PC-9 (cell line): Measurements from ENCODE around the gene STAU1. TPM values are rescaled to one million over a fixed set of nuclear protein-coding genes. Genes with fewer than 3 reads are reported as not detected.
A peak's percentile ranks its signal among the peaks of the same experiment; 100 is the strongest.
"Not testable (repeated sequence)": the region's sequence is repeated elsewhere in the genome, so short reads cannot be mapped to it uniquely, and the experiment has no call there.

Experiments
- BruUV-seq: library from RNA; stranded (reverse); fragments of 400-500 nt; replicated peaks from 2 replicates; lab custom pipeline; 2021; lab: Mats Ljungman, UMichigan
- CTCF ChIA-PET: fragments of 300-600 bp; sonication (Branson Sonifier 250); formaldehyde crosslinking; loops from one replicate; lab custom pipeline; 2022; ENCODE audit warnings: antibody characterized with exemption; lab: Charles Lee
- POLR2A ChIA-PET: fragments of 300-600 bp; sonication (Branson Sonifier 250); formaldehyde crosslinking; loops from one replicate; lab custom pipeline; 2022; ENCODE audit warnings: antibody characterized with exemption; ENCODE audit not compliant: unreplicated experiment; lab: Charles Lee
- DNase-seq, 2 experiments: peaks; one replicate each; pipeline versions ENCODE4 v3.0.0 to v3.0.0-alpha.2; 2015 to 2022; ENCODE audit warnings: mixed read lengths in 1 of 2
- H2AFZ ChIP-seq: fragments of 200-600 bp; sonication (generic); 2 replicates; pipeline ENCODE4 v1.8.1; 2017; ENCODE audit warnings: antibody characterized with exemption
- H3F3A ChIP-seq: fragments of 200-600 bp; sonication (generic); 2 replicates; pipeline ENCODE4 v1.8.1; 2017; ENCODE audit warnings: antibody characterized with exemption, mild to moderate bottlenecking, low read depth; ENCODE audit not compliant: insufficient read depth
- H3K27ac ChIP-seq: fragments of 200-600 bp; sonication (generic); 2 replicates; pipeline ENCODE4 v1.6.1; 2016; ENCODE audit warnings: mixed run types
- H3K27me3 ChIP-seq: fragments of 200-600 bp; sonication (generic); 2 replicates; pipeline ENCODE4 v1.6.1; 2016; ENCODE audit warnings: low read depth, mixed run types; ENCODE audit not compliant: insufficient read depth
- H3K36me3 ChIP-seq: fragments of 200-600 bp; sonication (generic); 2 replicates; pipeline ENCODE4 v1.6.1; 2016; ENCODE audit warnings: low read depth, mixed run types
- H3K4me1 ChIP-seq: fragments of 200-600 bp; sonication (generic); replicated peaks from 2 replicates; pipeline ENCODE4 v1.6.1; 2016; ENCODE audit warnings: mixed run types; ENCODE audit not compliant: insufficient read depth
- H3K4me2 ChIP-seq: fragments of 200-600 bp; sonication (generic); 2 replicates; pipeline ENCODE4 v1.6.1; 2017; ENCODE audit warnings: mixed run types
- H3K4me3 ChIP-seq: fragments of 200-600 bp; sonication (generic); 2 replicates; pipeline ENCODE4 v1.6.1; 2016; ENCODE audit warnings: mixed run types
- H3K79me2 ChIP-seq: fragments of 200-600 bp; sonication (generic); 2 replicates; pipeline ENCODE4 v1.6.1; 2017; ENCODE audit warnings: low read depth, mixed run types
- H3K9me2 ChIP-seq: fragments of 200-600 bp; sonication (generic); 2 replicates; pipeline ENCODE4 v1.8.1; 2017; ENCODE audit warnings: mild to moderate bottlenecking; ENCODE audit not compliant: insufficient read depth
- H3K9me3 ChIP-seq: fragments of 200-600 bp; sonication (generic); 2 replicates; pipeline ENCODE4 v1.8.1; 2016; ENCODE audit warnings: low read depth; ENCODE audit not compliant: insufficient read depth
- H4K20me1 ChIP-seq: fragments of 200-600 bp; sonication (generic); 2 replicates; pipeline ENCODE4 v1.8.1; 2017; ENCODE audit not compliant: insufficient read depth
- CTCF ChIP-seq: fragments of 200-600 bp; sonication (generic); conservative IDR thresholded peaks from 2 replicates; pipeline ENCODE4 v1.6.1; 2017; ENCODE audit warnings: mixed run types, antibody characterized with exemption, mild to moderate bottlenecking, moderate library complexity
- EZH2 ChIP-seq: fragments of 200-600 bp; sonication (generic); IDR thresholded peaks from 2 replicates; pipeline ENCODE4 v1.8.0; 2017; ENCODE audit warnings: antibody characterized with exemption, low read depth
- intact Hi-C: fragments of 100-400 bp; cut with micrococcal nuclease; formaldehyde crosslinking; loops from one replicate; pipeline ENCODE4 v1.10.0; 2022; ENCODE audit not compliant: unreplicated experiment
- total RNA-seq: library from RNA; stranded (reverse); gene quantifications from 2 replicates; pipeline ENCODE4 v1.2.3, GENCODE V29; 2021

STAU1 gene
- total RNA-seq, 1 experiment from 2014 or later: 153 TPM

DNA sequence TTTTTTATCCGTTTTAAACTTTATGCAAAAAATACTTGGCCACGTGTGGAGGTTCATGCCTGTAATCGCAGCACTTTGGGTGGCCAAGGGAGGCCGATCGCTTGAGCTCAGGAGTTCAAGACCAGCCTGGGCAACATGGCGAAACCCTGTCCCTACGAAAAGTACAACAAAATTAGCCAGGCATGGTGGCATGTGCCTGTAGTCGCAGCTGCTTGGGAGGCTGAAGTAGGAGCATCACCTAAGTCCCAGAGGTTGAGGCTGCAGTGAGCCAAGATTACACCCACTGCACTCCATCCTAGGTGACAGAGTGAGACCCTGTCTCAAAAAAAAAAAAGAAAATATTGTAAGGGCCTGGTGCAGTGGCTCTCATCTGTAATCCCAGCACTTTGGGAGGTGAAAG, 97.0 kb downstream of the STAU1 start:
- H3F3A ChIP-seq: peaks cover 41% of the 10 kb centered on the region; the same call in 1 of the 2 replicates
- H3K27me3 ChIP-seq: no peaks in the 10 kb centered on the region
- ChIA-PET CTCF (interaction anchor here (0.6 kb wide), 1 partner anchor 114 kb away, joined by 6 read pairs; no protein-coding TSS in a partner anchor), POLR2A (no interaction called here)
- intact Hi-C loops: no loop called here
- H2AFZ ChIP-seq: no peak overlapping the region
- no peaks in the 10 kb centered on the region for H3K4me1 ChIP-seq
- TSS peak; percentile 1 for BruUV-seq
- no peaks in the 10 kb centered on the region for H3K9me2 ChIP-seq
- 0 out of 2 replicates have a peak, but pooled peaks cover 3% of the 10 kb centered on the region for H3K79me2 ChIP-seq
- H3K4me3 ChIP-seq: no peak overlapping the region
- DNase-seq: no peak
- no peak for TF ChIP-seq EZH2
- no peak for TF ChIP-seq CTCF
- H3K4me2 ChIP-seq: no peak overlapping the region
- no peaks in the 10 kb centered on the region for H4K20me1 ChIP-seq
- H3K9me3 ChIP-seq: no peaks in the 10 kb centered on the region
- H3K36me3 ChIP-seq: peaks cover 60% of the 10 kb centered on the region
- no peak overlapping the region for H3K27ac ChIP-seq

DNA sequence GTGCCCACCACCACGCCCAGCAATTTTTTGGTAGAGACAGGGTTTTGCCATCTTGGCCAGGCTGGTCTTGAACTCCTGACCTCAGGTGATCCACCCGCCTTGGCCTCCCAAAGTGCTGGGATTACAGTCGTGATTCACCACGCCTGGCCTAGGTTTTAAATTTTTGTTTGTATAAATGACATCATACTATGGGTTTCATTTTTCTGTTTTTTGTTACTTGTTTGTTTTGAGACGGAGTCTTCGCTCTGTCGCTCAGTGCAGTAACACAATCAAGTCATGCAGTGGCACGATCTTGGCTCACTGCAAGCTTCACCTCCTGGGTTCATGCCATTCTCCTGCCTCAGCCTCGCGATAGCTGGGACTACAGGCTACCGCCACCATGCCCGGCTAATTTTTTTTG, 105.8 kb downstream of the STAU1 start:
- H2AFZ ChIP-seq, H3K27ac ChIP-seq: not testable (repeated sequence)
- H3K36me3 ChIP-seq: peaks cover 47% of the 10 kb centered on the region

DNA sequence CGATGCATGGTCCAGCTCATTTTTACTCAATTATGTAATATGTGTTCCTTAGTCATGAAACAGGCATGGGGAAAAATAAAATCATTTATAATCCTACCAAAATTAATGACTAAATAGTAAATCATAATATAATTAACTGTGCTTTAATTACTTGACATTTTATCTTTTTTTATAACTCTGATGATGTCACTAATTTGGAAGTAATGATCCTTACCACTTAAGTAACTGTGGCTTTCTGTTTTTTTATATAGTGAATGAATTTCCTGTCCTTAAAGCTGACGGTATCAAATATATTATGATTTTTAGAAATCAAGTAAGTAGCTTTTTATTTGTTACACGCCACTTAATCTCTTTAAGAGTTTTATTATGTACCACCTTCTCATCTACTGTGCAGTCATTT, 109.8 kb downstream of the STAU1 start:
- H3F3A ChIP-seq: peaks cover 14% of the 10 kb centered on the region
- H3K79me2 ChIP-seq: no peaks in the 10 kb centered on the region; the same call in 1 of the 2 replicates
- no peak overlapping the region for H3K4me3 ChIP-seq
- H3K4me2 ChIP-seq: no peak overlapping the region
- H4K20me1 ChIP-seq: peaks cover 7% of the 10 kb centered on the region; the same call in 1 of the 2 replicates
- intact Hi-C loops: loop anchor here (10.0 kb wide), 1 partner anchor 64 kb away; no protein-coding TSS in a partner anchor
- DNase-seq: no peak
- H3K27me3 ChIP-seq: no peaks in the 10 kb centered on the region
- H3K36me3 ChIP-seq: peaks cover 48% of the 10 kb centered on the region
- H3K4me1 ChIP-seq: no peaks in the 10 kb centered on the region
- ChIA-PET POLR2A (interaction anchor here (0.6 to 0.7 kb wide), 2 partner anchors 101 to 198 kb away, joined by 3 to 6 read pairs; no protein-coding TSS in a partner anchor), CTCF (interaction anchor here (0.5 kb wide), 2 partner anchors 15 to 84 kb away, joined by 7 to 9 read pairs; no protein-coding TSS in a partner anchor)
- no peaks in the 10 kb centered on the region for H3K9me2 ChIP-seq
- TF ChIP-seq CTCF (no peak), EZH2 (no peak)
- BruUV-seq: no TSS peak
- no peak overlapping the region for H3K27ac ChIP-seq
- no peak overlapping the region for H2AFZ ChIP-seq
- no peaks in the 10 kb centered on the region for H3K9me3 ChIP-seq

More for the DNA sequence above, 105.8 kb downstream of the STAU1 start:
- BruUV-seq, H4K20me1 ChIP-seq, H3K4me2 ChIP-seq, POLR2A ChIA-PET, H3K79me2 ChIP-seq, DNase-seq, H3K27me3 ChIP-seq, H3K9me3 ChIP-seq, H3K4me1 ChIP-seq, CTCF ChIA-PET, H3K4me3 ChIP-seq, intact Hi-C loops, H3K9me2 ChIP-seq: not testable (repeated sequence)
- H3F3A ChIP-seq: peaks cover 17% of the 10 kb centered on the region

GRCh38 chr20:49074521-49074920, 113.6 kb downstream of the STAU1 start:
- CTCF ChIA-PET: no interaction called here
- peaks cover 11% of the 10 kb centered on the region for H4K20me1 ChIP-seq
- H3K4me1 ChIP-seq: no peaks in the 10 kb centered on the region
- H3F3A ChIP-seq: peaks cover 18% of the 10 kb centered on the region
- H3K27ac ChIP-seq: no peak overlapping the region
- TF ChIP-seq CTCF: no peak
- peaks cover 63% of the 10 kb centered on the region for H3K36me3 ChIP-seq
- H3K9me3 ChIP-seq: no peaks in the 10 kb centered on the region
- no peaks in the 10 kb centered on the region for H3K9me2 ChIP-seq
- no peaks in the 10 kb centered on the region for H3K27me3 ChIP-seq
- no peak overlapping the region for H3K4me3 ChIP-seq
- H3K4me2 ChIP-seq: no peak overlapping the region
- DNase-seq: no peak
- no peak overlapping the region for H2AFZ ChIP-seq
- POLR2A ChIA-PET: no interaction called here
- peaks cover 2% of the 10 kb centered on the region; the same call in 1 of the 2 replicates for H3K79me2 ChIP-seq
- intact Hi-C loops: loop anchor here (10.0 kb wide), 1 partner anchor 60 kb away; no protein-coding TSS in a partner anchor
- BruUV-seq: no TSS peak
